Activated B cell treated with CpG ODN at 0.5 μM for 24 hours (primary cell): ENCODE results near the gene GPA33. TPM values are rescaled to one million over a fixed set of nuclear protein-coding genes. Genes with fewer than 3 reads are reported as not detected.

Experiments
- ATAC-seq: fragments of 200-7000 bp; cut with Tn5 transposase; one replicate; pipeline ENCODE4 v1.10.0; 2021; ENCODE audit warnings: low read depth, mild to moderate bottlenecking, moderate library complexity
- CTCF ChIA-PET: fragments of 350-600 bp; sonication (Branson Sonifier 250); formaldehyde crosslinking; loops from one replicate; lab custom pipeline; 2021; ENCODE audit warnings: antibody characterized with exemption; lab: Charles Lee
- POLR2A ChIA-PET: fragments of 350-600 bp; sonication (Branson Sonifier 250); formaldehyde crosslinking; loops from one replicate; lab custom pipeline; 2021; ENCODE audit warnings: antibody characterized with exemption; lab: Charles Lee
- DNase-seq: peaks from one replicate; pipeline ENCODE4 v3.0.0; 2022
- H3K27ac Mint-ChIP-seq: one replicate; pipeline ENCODE4 v1.8.0; 2020; ENCODE audit warnings: mixed read lengths
- H3K27me3 Mint-ChIP-seq: one replicate; pipeline ENCODE4 v1.8.0; 2021; ENCODE audit warnings: mixed read lengths
- H3K36me3 Mint-ChIP-seq: one replicate; pipeline ENCODE4 v1.8.0; 2021; ENCODE audit warnings: low read depth, mixed read lengths
- H3K4me1 Mint-ChIP-seq: one replicate; pipeline ENCODE4 v1.8.0; 2021; ENCODE audit warnings: mixed read lengths
- H3K4me3 Mint-ChIP-seq: one replicate; pipeline ENCODE4 v1.8.0; 2020; ENCODE audit warnings: mild to moderate bottlenecking, mixed read lengths
- H3K9me3 Mint-ChIP-seq: one replicate; pipeline ENCODE4 v1.8.0; 2020; ENCODE audit warnings: mixed read lengths
- CTCF ChIP-seq: fragments of 200-600 bp; IDR thresholded peaks from one replicate; pipeline ENCODE4 v1.8.0; 2022; ENCODE audit warnings: antibody characterized with exemption, mild to moderate bottlenecking
- intact Hi-C: fragments of 100-400 bp; cut with micrococcal nuclease; formaldehyde crosslinking; loops from one replicate; pipeline ENCODE4 v1.15.1; 2024
- total RNA-seq: library from RNA; stranded (reverse); gene quantifications from 2 replicates; pipeline ENCODE4 v1.2.3, GENCODE V29; 2022

Gene GPA33
- total RNA-seq, 1 donor from 2014 or later = not detected

- Mint-ChIP-seq H3K36me3 (no peaks in the 10 kb centered on the region), H3K27me3 (peaks cover 13% of the 10 kb centered on the region), H3K27ac (no peak overlapping the region), H3K4me3 (no peak overlapping the region), H3K4me1 (peaks cover 6% of the 10 kb centered on the region), H3K9me3 (no peaks in the 10 kb centered on the region)
- ChIA-PET POLR2A (no interaction called here), CTCF (no interaction called here)
- DNase-seq = no peak
- no peak for ATAC-seq
- no peak for TF ChIP-seq CTCF
- intact Hi-C loops = no loop called here
Observed at GRCh38 chr1:167136191-167136614, 46.0 kb upstream of the GPA33 start.

GRCh38 chr1:167135281-167135840 is 45.2 kb upstream of the GPA33 start:
- H3K27ac Mint-ChIP-seq = no peak overlapping the region
- POLR2A ChIA-PET = no interaction called here

GRCh38 chr1:167132301-167133010 is 42.3 kb upstream of the GPA33 start:
- ATAC-seq (no peak), DNase-seq (no peak)
- Mint-ChIP-seq H3K36me3 (no peaks in the 10 kb centered on the region), H3K4me3 (no peak overlapping the region), H3K27me3 (peaks cover 17% of the 10 kb centered on the region), H3K4me1 (peaks cover 6% of the 10 kb centered on the region), H3K9me3 (no peaks in the 10 kb centered on the region), H3K27ac (no peak overlapping the region)
- TF ChIP-seq CTCF = no peak
- ChIA-PET CTCF (interaction anchor here (1.0 kb wide), 1 partner anchor 88 kb away, joined by 3 read pairs; the partner anchor contains the start of gene POU2F1), POLR2A (no interaction called here)
- intact Hi-C loops = no loop called here

More at GRCh38 chr1:167135281-167135840, 45.2 kb upstream of the GPA33 start:
- H3K4me3 Mint-ChIP-seq = no peak overlapping the region
- TF ChIP-seq CTCF = no peak
- peaks cover 12% of the 10 kb centered on the region for H3K27me3 Mint-ChIP-seq
- intact Hi-C loops = no loop called here
- H3K9me3 Mint-ChIP-seq = no peaks in the 10 kb centered on the region
- H3K36me3 Mint-ChIP-seq = no peaks in the 10 kb centered on the region
- DNase-seq (no peak), ATAC-seq (no peak)
- CTCF ChIA-PET = no interaction called here
- peaks cover 6% of the 10 kb centered on the region for H3K4me1 Mint-ChIP-seq

GRCh38 chr1:167130829-167131510 is 40.8 kb upstream of the GPA33 start:
- ChIA-PET POLR2A (no interaction called here), CTCF (interaction anchor here (1.8 kb wide), 1 partner anchor 64 kb away, joined by 4 read pairs; no protein-coding TSS in a partner anchor)
- Mint-ChIP-seq H3K36me3 (no peaks in the 10 kb centered on the region), H3K9me3 (no peaks in the 10 kb centered on the region), H3K27ac (no peak overlapping the region), H3K4me1 (peaks cover 6% of the 10 kb centered on the region), H3K4me3 (no peak overlapping the region), H3K27me3 (peaks cover 22% of the 10 kb centered on the region)
- TF ChIP-seq CTCF = no peak
- DNase-seq = no peak
- ATAC-seq = no peak
- intact Hi-C loops = no loop called here
